H1 (cell line): ENCODE results near the gene EDN1. TPM values are rescaled to one million over a fixed set of nuclear protein-coding genes. Genes with fewer than 3 reads are reported as not detected.
A peak's percentile ranks its signal among the peaks of the same experiment; 100 is the strongest.

Source experiments
- ASH2L ChIP-seq: fragments of 200-600, 300-600 bp; sonication (generic); IDR thresholded peaks from one replicate; pipeline ENCODE4 v1.7.1; 2017; ENCODE audit warnings: low read length
- BRCA1 ChIP-seq: IDR thresholded peaks from 2 replicates; pipeline ENCODE4 v1.6.1; 2012; ENCODE audit warnings: low read depth, low read length, improper control_type of control experiment
- CREB1 ChIP-seq: IDR thresholded peaks from 2 replicates; pipeline ENCODE4 v1.6.1; 2012; ENCODE audit warnings: inconsistent platforms
- EGR1 ChIP-seq: IDR thresholded peaks from 2 replicates; pipeline ENCODE4 v1.6.1; 2011; ENCODE audit warnings: low read depth, low read length, borderline replicate concordance
- EZH2 ChIP-seq: fragments of 200-600 bp; sonication (generic); IDR thresholded peaks from 2 replicates; pipeline ENCODE4 v1.7.1; 2012; ENCODE audit warnings: low read depth, mild to moderate bottlenecking, moderate library complexity, low read length, inconsistent platforms; ENCODE audit not compliant: severe bottlenecking
- KDM4A ChIP-seq: IDR thresholded peaks from one replicate; pipeline ENCODE4 v1.7.1; 2012; ENCODE audit warnings: low read depth, mild to moderate bottlenecking, moderate library complexity, low read length, inconsistent platforms; ENCODE audit not compliant: severe bottlenecking
- RXRA ChIP-seq: IDR thresholded peaks from 2 replicates; pipeline ENCODE4 v1.6.1; 2011; ENCODE audit warnings: low read depth, mild to moderate bottlenecking, low read length, moderate library complexity; ENCODE audit not compliant: insufficient read depth
- SAP30 ChIP-seq: fragments of 300-600 bp; sonication (generic); IDR thresholded peaks from 2 replicates; pipeline ENCODE4 v1.7.1; 2012; ENCODE audit warnings: low read length, moderate library complexity, mild to moderate bottlenecking, inconsistent platforms; ENCODE audit not compliant: insufficient read depth, insufficient replicate concordance
- TBP ChIP-seq: IDR thresholded peaks from 2 replicates; pipeline ENCODE4 v1.6.1; 2011; ENCODE audit warnings: low read depth, low read length, improper control_type of control experiment
- TCF12 ChIP-seq: IDR thresholded peaks from 2 replicates; pipeline ENCODE4 v1.6.1; 2011; ENCODE audit warnings: low read depth, mild to moderate bottlenecking, low read length
- polyA plus RNA-seq, 7 experiments: library from polyadenylated mRNA; depleted of rRNA in 3 of 7; stranded (reverse) in 5 of 7; unstranded in 2 of 7; fragments of >200 nt in 5 of 7; fragments of 200-250 nt in 2 of 7; gene quantifications; 1 replicate in 5 of 7; 2 replicates in 1 of 7; 4 replicates in 1 of 7; pipeline versions ENCODE4 v1.2.1 to v1.2.3, GENCODE V29; 2011 to 2013; ENCODE audit warnings: missing spikeins in 2 of 7, mixed read lengths in 2 of 7
- total RNA-seq: library from RNA; stranded (reverse); fragmentation: NEBNext Ultra II Directional; extraction: Animal tissue kit (Norgen Biotek cat#: 25700); gene quantifications from 2 replicates; pipeline ENCODE4 v1.2.1, GENCODE V29; 2021
- TF ChIP-seq, protein P1 (sequence below): IDR thresholded peaks from 2 replicates; pipeline ENCODE4 v1.6.1; 2012; ENCODE audit warnings: inconsistent platforms
- TF ChIP-seq, protein P2 (sequence below): IDR thresholded peaks from 2 replicates; pipeline ENCODE4 v1.6.1; 2012; ENCODE audit warnings: inconsistent platforms

The EDN1 gene
- total and polyA plus RNA-seq, 2 of the 8 experiments (the other 6 are each of a cell fraction or from before 2014, with no cell fraction given) = 0.23 to 1.1 TPM

GRCh38 chr6:12289933-12290820 lies at the start of gene EDN1 (continued):
- no peak for TF ChIP-seq EGR1
- peak; percentile 52; the same call in 1 of the 2 replicates for TF ChIP-seq TBP
- TF ChIP-seq, protein P1, sequence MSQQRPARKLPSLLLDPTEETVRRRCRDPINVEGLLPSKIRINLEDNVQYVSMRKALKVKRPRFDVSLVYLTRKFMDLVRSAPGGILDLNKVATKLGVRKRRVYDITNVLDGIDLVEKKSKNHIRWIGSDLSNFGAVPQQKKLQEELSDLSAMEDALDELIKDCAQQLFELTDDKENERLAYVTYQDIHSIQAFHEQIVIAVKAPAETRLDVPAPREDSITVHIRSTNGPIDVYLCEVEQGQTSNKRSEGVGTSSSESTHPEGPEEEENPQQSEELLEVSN = peak; percentile 50
- TF ChIP-seq, protein P2, sequence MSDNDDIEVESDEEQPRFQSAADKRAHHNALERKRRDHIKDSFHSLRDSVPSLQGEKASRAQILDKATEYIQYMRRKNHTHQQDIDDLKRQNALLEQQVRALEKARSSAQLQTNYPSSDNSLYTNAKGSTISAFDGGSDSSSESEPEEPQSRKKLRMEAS = peak; percentile 91
- TF ChIP-seq SAP30 = peak; percentile 32
- TF ChIP-seq RXRA = no peak
- TF ChIP-seq EZH2 = peak; percentile 29
- TF ChIP-seq TCF12 = 0 out of 2 replicates have a peak, but pooled peaks have one; percentile 19
- TF ChIP-seq KDM4A = peak; percentile 17
- peak; percentile 47 for TF ChIP-seq CREB1
- peak; percentile 64 for TF ChIP-seq ASH2L
- TF ChIP-seq BRCA1 = no peak
